H9 (cell line): Measurements from ENCODE around the gene HTR2A. TPM values are rescaled to one million over a fixed set of nuclear protein-coding genes. Genes with fewer than 3 reads are reported as not detected.

ENCODE experiments used
- DNase-seq: peaks from one replicate; pipeline ENCODE4 v3.0.0-alpha.2; 2017
- H2AFZ ChIP-seq: one replicate; pipeline ENCODE4 v1.6.1; 2013; ENCODE audit warnings: mild to moderate bottlenecking, low read length, control low read depth, moderate library complexity
- H2AK5ac ChIP-seq: 2 replicates; pipeline ENCODE4 v1.6.1; 2013; ENCODE audit warnings: low read length, control low read depth, mixed read lengths; ENCODE audit not compliant: insufficient read length
- H2BK120ac ChIP-seq: one replicate; pipeline ENCODE4 v1.6.1; 2013; ENCODE audit warnings: low read depth, mild to moderate bottlenecking, low read length, control low read depth, inconsistent platforms; ENCODE audit not compliant: poor library complexity, severe bottlenecking
- H2BK12ac ChIP-seq: 2 replicates; pipeline ENCODE4 v1.6.1; 2013; ENCODE audit warnings: low read length, control low read depth, mixed read lengths, low read depth; ENCODE audit not compliant: insufficient read length
- H2BK15ac ChIP-seq: 2 replicates; pipeline ENCODE4 v1.6.1; 2013; ENCODE audit warnings: low read depth, low read length, control low read depth
- H2BK20ac ChIP-seq: one replicate; pipeline ENCODE4 v1.6.1; 2013; ENCODE audit warnings: low read depth, mild to moderate bottlenecking, low read length, control low read depth, inconsistent platforms; ENCODE audit not compliant: poor library complexity, severe bottlenecking
- H2BK5ac ChIP-seq: 2 replicates; pipeline ENCODE4 v1.6.1; 2013; ENCODE audit warnings: low read length, control low read depth, mixed read lengths; ENCODE audit not compliant: insufficient read length
- H3K14ac ChIP-seq: 2 replicates; pipeline ENCODE4 v1.6.1; 2013; ENCODE audit warnings: low read length, control low read depth; ENCODE audit not compliant: insufficient read depth
- H3K18ac ChIP-seq: 2 replicates; pipeline ENCODE4 v1.6.1; 2013; ENCODE audit warnings: low read depth, mild to moderate bottlenecking, mixed read lengths, low read length, control low read depth; ENCODE audit not compliant: insufficient read length
- H3K23ac ChIP-seq: 2 replicates; pipeline ENCODE4 v1.6.1; 2013; ENCODE audit warnings: low read length, control low read depth, mixed read lengths, low read depth; ENCODE audit not compliant: insufficient read length
- H3K23me2 ChIP-seq: 2 replicates; pipeline ENCODE4 v1.6.1; 2013; ENCODE audit warnings: low read depth, mild to moderate bottlenecking, mixed read lengths, low read length, control low read depth; ENCODE audit not compliant: insufficient read length, poor library complexity, severe bottlenecking
- H3K27ac ChIP-seq: 2 replicates; pipeline ENCODE4 v1.5.1; 2013; ENCODE audit warnings: low read length, control low read depth, mixed read lengths, low read depth; ENCODE audit not compliant: insufficient read length
- H3K27me3 ChIP-seq: 2 replicates; pipeline ENCODE4 v1.6.1; 2013; ENCODE audit warnings: low read length, control low read depth, inconsistent platforms; ENCODE audit not compliant: insufficient read depth
- H3K4ac ChIP-seq: 2 replicates; pipeline ENCODE4 v1.6.1; 2013; ENCODE audit warnings: low read depth, mild to moderate bottlenecking, control low read depth, inconsistent platforms, low read length, moderate library complexity
- H3K4me1 ChIP-seq: 2 replicates; pipeline ENCODE4 v1.6.1; 2013; ENCODE audit warnings: low read length, control low read depth, inconsistent platforms; ENCODE audit not compliant: insufficient read depth
- H3K4me2 ChIP-seq: 2 replicates; pipeline ENCODE4 v1.6.1; 2013; ENCODE audit warnings: low read length, control low read depth, mixed read lengths; ENCODE audit not compliant: insufficient read length, insufficient read depth
- H3K56ac ChIP-seq: 2 replicates; pipeline ENCODE4 v1.6.1; 2013; ENCODE audit warnings: low read depth, mild to moderate bottlenecking, mixed read lengths, low read length, control low read depth; ENCODE audit not compliant: insufficient read length
- H3K79me1 ChIP-seq: 2 replicates; pipeline ENCODE4 v1.6.1; 2013; ENCODE audit warnings: low read depth, mild to moderate bottlenecking, moderate library complexity, low read length, control low read depth, inconsistent platforms; ENCODE audit not compliant: insufficient read depth, poor library complexity, severe bottlenecking
- H3K79me2 ChIP-seq: 2 replicates; pipeline ENCODE4 v1.6.1; 2013; ENCODE audit warnings: low read length, control low read depth, inconsistent platforms; ENCODE audit not compliant: insufficient read depth
- H3K9ac ChIP-seq: 2 replicates; pipeline ENCODE4 v1.6.1; 2013; ENCODE audit warnings: low read length, control low read depth, mixed read lengths; ENCODE audit not compliant: insufficient read length; ENCODE audit errors: extremely low read depth
- H3K9me3 ChIP-seq: one replicate; pipeline ENCODE4 v1.6.1; 2013; ENCODE audit warnings: low read depth, low read length, inconsistent platforms; ENCODE audit not compliant: control insufficient read depth
- H3T11ph ChIP-seq: one replicate; pipeline ENCODE4 v1.6.1; 2013; ENCODE audit warnings: mild to moderate bottlenecking, low read length, control low read depth, inconsistent platforms
- H4K20me1 ChIP-seq: one replicate; pipeline ENCODE4 v1.6.1; 2013; ENCODE audit not compliant: control insufficient read depth, insufficient read length, insufficient read depth
- H4K5ac ChIP-seq: 2 replicates; pipeline ENCODE4 v1.6.1; 2013; ENCODE audit warnings: low read depth, mild to moderate bottlenecking, mixed read lengths, low read length, control low read depth; ENCODE audit not compliant: insufficient read length
- H4K8ac ChIP-seq: replicated peaks from 2 replicates; pipeline ENCODE4 v1.6.1; 2013; ENCODE audit warnings: low read length, control low read depth, mixed read lengths, low read depth; ENCODE audit not compliant: insufficient read length
- H4K91ac ChIP-seq: 2 replicates; pipeline ENCODE4 v1.6.1; 2013; ENCODE audit warnings: low read depth, mild to moderate bottlenecking, moderate library complexity, mixed read lengths, low read length, control low read depth; ENCODE audit not compliant: insufficient read length
- H3K27ac Mint-ChIP-seq, 3 experiments: 2 replicates in 2 of 3; 3 replicates in 1 of 3; pipeline ENCODE4 v1.8.0; 2020 to 2021; ENCODE audit warnings: mixed read lengths in 3 of 3, mild to moderate bottlenecking in 1 of 3, moderate library complexity in 1 of 3
- H3K27me3 Mint-ChIP-seq: 2 replicates; pipeline ENCODE4 v1.8.0; 2021; ENCODE audit warnings: low read depth, mild to moderate bottlenecking, moderate library complexity, mixed read lengths
- H3K36me3 Mint-ChIP-seq, 3 experiments: 2 replicates in 2 of 3; 3 replicates in 1 of 3; pipeline ENCODE4 v1.8.0; 2020 to 2021; ENCODE audit warnings: low read depth in 3 of 3, mixed read lengths in 3 of 3; ENCODE audit not compliant: insufficient read depth in 1 of 3
- H3K4me1 Mint-ChIP-seq, 2 experiments: 2 replicates each; pipeline ENCODE4 v1.8.0; 2020; ENCODE audit warnings: mixed read lengths in 2 of 2
- H3K4me3 Mint-ChIP-seq, 2 experiments: 2 replicates in 1 of 2; 3 replicates in 1 of 2; pipeline ENCODE4 v1.8.0; 2020 to 2021; ENCODE audit warnings: mild to moderate bottlenecking in 2 of 2, mixed read lengths in 2 of 2, moderate library complexity in 1 of 2
- H3K9me3 Mint-ChIP-seq, 2 experiments: 2 replicates in 1 of 2; 3 replicates in 1 of 2; pipeline ENCODE4 v1.8.0; 2020; ENCODE audit warnings: mild to moderate bottlenecking in 2 of 2, mixed read lengths in 2 of 2, moderate library complexity in 1 of 2
- total RNA-seq: library from RNA; stranded (reverse); gene quantifications from 2 replicates; pipeline ENCODE4 v1.2.1, GENCODE V29; 2021
- TF ChIP-seq, protein P1 (sequence below): fragments of 200-600 bp; sonication (generic); conservative IDR thresholded peaks from 3 replicates; pipeline ENCODE4 v1.8.0; 2021; ENCODE audit warnings: antibody characterized with exemption, mild to moderate bottlenecking

The HTR2A gene
- total RNA-seq, 1 experiment from 2014 or later, result not detected

- DNase-seq, result no peak
- no peak overlapping the region for H2BK120ac ChIP-seq
- H3K79me2 ChIP-seq, result no peaks in the 10 kb centered on the region
- H4K20me1 ChIP-seq, result no peaks in the 10 kb centered on the region
- H3K23ac ChIP-seq, result no peak overlapping the region
- H3K79me1 ChIP-seq, result no peaks in the 10 kb centered on the region
- H4K5ac ChIP-seq, result no peak overlapping the region
- Mint-ChIP-seq H3K4me1 (peaks cover 0 to 6% of the 10 kb centered on the region in 2 experiments; a peak in 2 of 4 replicates), H3K27me3 (no peaks in the 10 kb centered on the region), H3K27ac (no peak overlapping the region), H3K9me3 (peaks cover 0 to 4% of the 10 kb centered on the region in 2 experiments; a peak in 1 of 5 replicates), H3K36me3 (0 out of 7 replicates have a peak, but pooled peaks cover 0 to 6% (median 0%) of the 10 kb centered on the region in 3 experiments), H3K4me3 (no peak overlapping the region)
- no peak overlapping the region for H3K27ac ChIP-seq
- no peak overlapping the region for H3K56ac ChIP-seq
- H3K4me2 ChIP-seq, result no peak overlapping the region
- H2AFZ ChIP-seq, result no peak overlapping the region
- H2BK12ac ChIP-seq, result no peak overlapping the region
- H3K9ac ChIP-seq, result no peak overlapping the region
- H2BK5ac ChIP-seq, result no peak overlapping the region
- no peaks in the 10 kb centered on the region for H3K9me3 ChIP-seq
- H4K91ac ChIP-seq, result no peak overlapping the region
- no peak overlapping the region for H2AK5ac ChIP-seq
- H3K4me1 ChIP-seq, result no peaks in the 10 kb centered on the region
- no peaks in the 10 kb centered on the region for H3K23me2 ChIP-seq
- no peak overlapping the region for H2BK20ac ChIP-seq
- H3T11ph ChIP-seq, result no peak overlapping the region
- H3K4ac ChIP-seq, result no peak overlapping the region
- no peak overlapping the region for H2BK15ac ChIP-seq
- H3K27me3 ChIP-seq, result no peaks in the 10 kb centered on the region
- no peak overlapping the region for H4K8ac ChIP-seq
- no peak overlapping the region for H3K18ac ChIP-seq
- H3K14ac ChIP-seq, result no peak overlapping the region
- TF ChIP-seq, protein P1, sequence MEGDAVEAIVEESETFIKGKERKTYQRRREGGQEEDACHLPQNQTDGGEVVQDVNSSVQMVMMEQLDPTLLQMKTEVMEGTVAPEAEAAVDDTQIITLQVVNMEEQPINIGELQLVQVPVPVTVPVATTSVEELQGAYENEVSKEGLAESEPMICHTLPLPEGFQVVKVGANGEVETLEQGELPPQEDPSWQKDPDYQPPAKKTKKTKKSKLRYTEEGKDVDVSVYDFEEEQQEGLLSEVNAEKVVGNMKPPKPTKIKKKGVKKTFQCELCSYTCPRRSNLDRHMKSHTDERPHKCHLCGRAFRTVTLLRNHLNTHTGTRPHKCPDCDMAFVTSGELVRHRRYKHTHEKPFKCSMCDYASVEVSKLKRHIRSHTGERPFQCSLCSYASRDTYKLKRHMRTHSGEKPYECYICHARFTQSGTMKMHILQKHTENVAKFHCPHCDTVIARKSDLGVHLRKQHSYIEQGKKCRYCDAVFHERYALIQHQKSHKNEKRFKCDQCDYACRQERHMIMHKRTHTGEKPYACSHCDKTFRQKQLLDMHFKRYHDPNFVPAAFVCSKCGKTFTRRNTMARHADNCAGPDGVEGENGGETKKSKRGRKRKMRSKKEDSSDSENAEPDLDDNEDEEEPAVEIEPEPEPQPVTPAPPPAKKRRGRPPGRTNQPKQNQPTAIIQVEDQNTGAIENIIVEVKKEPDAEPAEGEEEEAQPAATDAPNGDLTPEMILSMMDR, result no peak
Measured at GRCh38 chr13:46830405-46831005, 66.3 kb downstream of the HTR2A start.
